ENCODE data around the gene C14orf93.
"Not testable (repeated sequence)": the region's sequence is repeated elsewhere in the genome, so short reads cannot be mapped to it uniquely, and the experiment has no call there.

C14orf93 gene

GRCh38 chr14:22955702-22956569, 54.0 kb downstream of the C14orf93 start:
- intact Hi-C loops (cut with DNase I) = no loop called here
- no peak for DNase-seq

GRCh38 chr14:22952418-22952817, 57.5 kb downstream of the C14orf93 start:
- no peak for DNase-seq
- intact Hi-C loops (cut with DNase I) = no loop called here

GRCh38 chr14:22951795-22952194, 58.1 kb downstream of the C14orf93 start:
- intact Hi-C loops (cut with DNase I); DNase-seq: not testable (repeated sequence)

- intact Hi-C loops (cut with DNase I) = no loop called here
- no peak for DNase-seq
Measured at GRCh38 chr14:22945642-22946041, 64.3 kb downstream of the C14orf93 start.

GRCh38 chr14:22939684-22940083, 70.3 kb downstream of the C14orf93 start:
- intact Hi-C loops (cut with DNase I) = loop anchor here (10.0 kb wide), 1 partner anchor 45 kb away; the partner anchor contains the start of gene AJUBA
- no peak for DNase-seq
